ENCODE data around the gene LIN37.

The LIN37 gene

DNA sequence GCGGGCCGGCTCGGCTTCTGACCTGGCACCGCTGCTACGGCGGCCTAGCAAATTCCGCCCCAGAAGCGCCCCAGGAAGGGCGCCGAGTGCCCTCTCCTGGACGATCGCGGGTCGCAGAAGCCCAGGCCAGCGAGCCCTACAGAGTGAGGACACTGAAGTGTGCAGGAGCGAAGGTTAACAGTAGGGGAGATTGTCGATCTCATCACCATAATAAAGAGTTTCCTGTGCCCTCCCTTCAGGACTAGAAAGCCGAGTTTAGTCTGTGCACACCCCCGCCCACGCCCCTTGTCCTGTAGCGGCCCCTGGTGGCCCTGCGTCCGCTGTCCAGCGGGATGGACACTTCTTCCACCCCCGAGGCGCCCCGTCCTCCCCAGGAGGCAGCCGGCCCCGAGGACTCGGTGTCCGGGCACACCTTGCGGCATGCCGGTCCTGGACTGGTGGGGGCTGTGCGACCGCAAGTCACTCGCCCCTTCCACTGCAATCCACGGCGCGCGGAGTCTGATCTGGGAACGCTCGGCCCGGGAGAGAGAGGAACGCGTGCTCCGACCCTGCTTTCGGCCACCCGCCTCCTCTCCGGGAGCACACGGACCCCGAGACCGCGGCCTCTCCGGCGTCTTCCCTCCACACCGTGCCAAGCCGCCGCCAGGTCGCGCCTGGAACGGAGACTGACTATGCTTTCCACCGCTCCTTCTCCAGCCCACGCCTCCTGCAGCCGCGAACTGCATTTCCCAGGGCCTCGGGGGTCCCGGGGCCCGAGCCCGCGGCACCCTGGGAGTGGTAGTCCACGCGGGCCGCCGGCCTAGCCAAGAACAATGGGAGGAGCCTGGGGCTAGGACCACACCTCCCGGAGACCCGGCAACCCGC is 31.3 kb upstream of the LIN37 start:
- Histone ChIP-seq H3K4ac (ENCODE audit: low read depth, low read length) (peak overlapping the region; percentile 18), H4K12ac (ENCODE audit: low read depth, low read length) (peak overlapping the region; percentile 43), H2AFZ (ENCODE audit: insufficient read depth, low read length, poor library complexity) (peak overlapping the region; percentile 82), H3K23ac (ENCODE audit: low read length) (no peak overlapping the region), H3K4me2 (ENCODE audit: low read length) (peak overlapping the region; percentile 98), H4K91ac (ENCODE audit: low read depth, low read length) (peak overlapping the region; percentile 21), H2AK5ac (ENCODE audit: low read length) (no peak overlapping the region), H3K18ac (ENCODE audit: low read length) (peak overlapping the region; percentile 65), H3K27me3 (ENCODE audit: insufficient read depth, low read length) (no peaks in the 10 kb centered on the region), H3K27ac (ENCODE audit: low read depth, low read length) (peak overlapping the region; percentile 32), H3K9ac (ENCODE audit: low read length) (peak overlapping the region; percentile 79), H3K14ac (ENCODE audit: low read length) (peak overlapping the region; percentile 40), H4K8ac (ENCODE audit: low read depth, low read length) (peak overlapping the region; percentile 82), H3K79me1 (ENCODE audit: low read length) (peaks cover 6% of the 10 kb centered on the region), H2BK5ac (ENCODE audit: low read depth, low read length, poor library complexity) (peak overlapping the region; percentile 3), H3K36me3 (ENCODE audit: control insufficient read depth in 1 of 2, insufficient read depth in 2 of 2, low read length in 2 of 2) (peaks cover 21 to 22% of the 10 kb centered on the region in 2 experiments), H2BK120ac (ENCODE audit: insufficient read depth, low read length, poor library complexity) (no peak overlapping the region), H3K9me3 (ENCODE audit: insufficient read depth, low read depth, low read length) (no peaks in the 10 kb centered on the region), H2BK12ac (ENCODE audit: low read length) (no peak overlapping the region), H3K79me2 (ENCODE audit: control insufficient read depth, insufficient read depth, low read length, poor library complexity) (peaks cover 10% of the 10 kb centered on the region), H3K4me1 (ENCODE audit: control insufficient read depth in 1 of 2, insufficient read depth in 2 of 2, low read length in 2 of 2) (peaks cover 10 to 15% of the 10 kb centered on the region in 2 experiments), H3K4me3 (ENCODE audit: low read depth, low read length) (peak overlapping the region; percentile 78)
- no CpG with 5 or more reads among the region's 77 CpGs for WGBS (ENCODE audit: extremely low coverage, insufficient coverage, insufficient read length)
- peak; percentile 86 to 95 for DNase-seq

GRCh38 chr19:35717665-35718344 is 30.6 kb upstream of the LIN37 start, which contains the start of gene KMT2B:
Gene KMT2B (plus strand): TSS chr19:35718003. CDS start chr19:35718019, 16 bp downstream.
- Histone ChIP-seq H3K14ac (ENCODE audit: low read length) (peak within 1 kb of the TSS; percentile 40), H3K23ac (ENCODE audit: low read length) (no peak within 1 kb of the TSS), H2AFZ (ENCODE audit: insufficient read depth, low read length, poor library complexity) (peak within 1 kb of the TSS; percentile 82), H3K27me3 (ENCODE audit: insufficient read depth, low read length) (no peaks in the 10 kb centered on the region), H2BK120ac (ENCODE audit: insufficient read depth, low read length, poor library complexity) (no peak within 1 kb of the TSS), H3K36me3 (ENCODE audit: control insufficient read depth in 1 of 2, insufficient read depth in 2 of 2, low read length in 2 of 2) (peaks cover 29% of the 10 kb centered on the region in 2 experiments), H4K8ac (ENCODE audit: low read depth, low read length) (peak within 1 kb of the TSS; percentile 82), H3K9me3 (ENCODE audit: insufficient read depth, low read depth, low read length) (no peaks in the 10 kb centered on the region), H4K12ac (ENCODE audit: low read depth, low read length) (peak within 1 kb of the TSS; percentile 31), H2BK12ac (ENCODE audit: low read length) (no peak within 1 kb of the TSS), H3K27ac (ENCODE audit: low read depth, low read length) (peak within 1 kb of the TSS; percentile 62), H3K4me1 (ENCODE audit: control insufficient read depth in 1 of 2, insufficient read depth in 2 of 2, low read length in 2 of 2) (peaks cover 10 to 15% of the 10 kb centered on the region in 2 experiments), H4K91ac (ENCODE audit: low read depth, low read length) (peak within 1 kb of the TSS; percentile 56), H3K79me2 (ENCODE audit: control insufficient read depth, insufficient read depth, low read length, poor library complexity) (peaks cover 10% of the 10 kb centered on the region), H3K4me3 (ENCODE audit: low read depth, low read length) (peak within 1 kb of the TSS; percentile 88), H3K4ac (ENCODE audit: low read depth, low read length) (peak within 1 kb of the TSS; percentile 42), H2BK5ac (ENCODE audit: low read depth, low read length, poor library complexity) (peak within 1 kb of the TSS; percentile 3), H3K79me1 (ENCODE audit: low read length) (peaks cover 6% of the 10 kb centered on the region), H3K4me2 (ENCODE audit: low read length) (peak within 1 kb of the TSS; percentile 98), H3K18ac (ENCODE audit: low read length) (peak within 1 kb of the TSS; percentile 65), H2AK5ac (ENCODE audit: low read length) (no peak within 1 kb of the TSS), H3K9ac (ENCODE audit: low read length) (peak within 1 kb of the TSS; percentile 91)
- no CpG with 5 or more reads among the region's 109 CpGs for WGBS (ENCODE audit: extremely low coverage, insufficient coverage, insufficient read length)
- DNase-seq = no peak

DNA sequence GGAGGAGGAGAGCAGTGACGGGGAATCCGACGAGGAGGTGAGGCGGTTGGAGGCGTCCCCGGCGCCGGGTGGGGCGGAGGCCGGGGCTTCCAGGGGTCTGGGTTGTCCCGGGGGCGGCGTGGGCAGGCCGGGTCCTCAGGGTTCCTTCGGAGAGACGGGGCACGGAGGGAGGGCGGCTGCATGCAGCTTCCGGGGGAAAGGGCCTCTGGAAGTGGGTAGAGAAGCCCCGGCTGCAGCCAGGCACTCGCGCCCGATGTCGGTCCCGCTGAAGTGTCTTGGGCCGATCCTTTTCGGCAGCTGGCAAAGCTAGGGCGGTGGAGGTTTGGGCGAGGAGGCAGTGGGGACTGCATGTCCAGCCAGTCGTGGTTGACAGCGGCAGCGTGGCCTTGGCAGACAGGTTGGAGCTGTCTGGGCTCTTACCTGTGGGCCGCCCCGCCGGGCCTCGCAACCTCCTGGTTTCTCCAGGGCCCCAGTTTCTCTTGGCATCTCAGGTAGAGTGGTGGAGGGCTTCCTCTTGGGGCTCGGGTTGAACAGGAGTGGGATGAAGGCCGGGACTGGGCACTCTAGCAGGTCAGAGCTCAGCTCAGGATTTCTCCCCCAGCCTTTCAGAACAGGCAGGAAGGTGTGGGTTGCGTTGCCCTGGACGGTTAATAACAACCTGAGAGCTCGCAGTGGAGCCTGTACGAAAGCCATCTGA is 29.9 kb upstream of the LIN37 start:
- Histone ChIP-seq H3K27ac (ENCODE audit: low read depth, low read length) (peak overlapping the region; percentile 62), H3K4me3 (ENCODE audit: low read depth, low read length) (peak overlapping the region; percentile 88), H4K12ac (ENCODE audit: low read depth, low read length) (peak overlapping the region; percentile 31), H3K9ac (ENCODE audit: low read length) (peak overlapping the region; percentile 91), H2AFZ (ENCODE audit: insufficient read depth, low read length, poor library complexity) (no peak overlapping the region), H3K14ac (ENCODE audit: low read length) (peak overlapping the region; percentile 18), H3K27me3 (ENCODE audit: insufficient read depth, low read length) (no peaks in the 10 kb centered on the region), H4K8ac (ENCODE audit: low read depth, low read length) (peak overlapping the region; percentile 0), H3K4me1 (ENCODE audit: control insufficient read depth in 1 of 2, insufficient read depth in 2 of 2, low read length in 2 of 2) (peaks cover 10 to 15% of the 10 kb centered on the region in 2 experiments), H2BK5ac (ENCODE audit: low read depth, low read length, poor library complexity) (no peak overlapping the region), H3K4ac (ENCODE audit: low read depth, low read length) (peak overlapping the region; percentile 9), H3K4me2 (ENCODE audit: low read length) (peak overlapping the region; percentile 90), H4K91ac (ENCODE audit: low read depth, low read length) (peak overlapping the region; percentile 56), H2AK5ac (ENCODE audit: low read length) (no peak overlapping the region), H3K79me1 (ENCODE audit: low read length) (peaks cover 6% of the 10 kb centered on the region), H3K79me2 (ENCODE audit: control insufficient read depth, insufficient read depth, low read length, poor library complexity) (peaks cover 10% of the 10 kb centered on the region), H3K18ac (ENCODE audit: low read length) (no peak overlapping the region), H2BK12ac (ENCODE audit: low read length) (no peak overlapping the region), H3K23ac (ENCODE audit: low read length) (no peak overlapping the region), H3K36me3 (ENCODE audit: control insufficient read depth in 1 of 2, insufficient read depth in 2 of 2, low read length in 2 of 2) (peaks cover 36% of the 10 kb centered on the region in 2 experiments), H2BK120ac (ENCODE audit: insufficient read depth, low read length, poor library complexity) (no peak overlapping the region), H3K9me3 (ENCODE audit: insufficient read depth, low read depth, low read length) (no peaks in the 10 kb centered on the region)
- DNase-seq = peak; percentile 19 to 59
- WGBS (ENCODE audit: extremely low coverage, insufficient coverage, insufficient read length) = no CpG with 5 or more reads among the region's 42 CpGs
